ENCODE data around the gene RAC2. TPM values are rescaled to one million over a fixed set of nuclear protein-coding genes. Genes with fewer than 3 reads are reported as not detected.

The RAC2 gene
- polyA plus RNA-seq (ENCODE audit: insufficient read length in 12 of 12) = 10 to 100 TPM in 2 of 12 donors, 1 to 10 TPM in 9, not detected in 1; 3.3 to 32.8 (median 5.5) TPM
- long read RNA-seq, donor 1, transcript RAC2-201 (7 exons, 1,482 nt) = major isoform, 8 of 8 reads
- long read RNA-seq, donor 1, partial matches to known transcripts = 0 of 8 reads
- long read RNA-seq, donor 1, other reads (novel, unspliced or antisense) = 0 of 8 reads
- long read RNA-seq, donor 2, partial matches to known transcripts = 0 of 2 reads
- long read RNA-seq, donor 2, other reads (novel, unspliced or antisense) = 0 of 2 reads
- long read RNA-seq, donor 3, partial matches to known transcripts = 0 of 2 reads
- long read RNA-seq, donor 3, other reads (novel, unspliced or antisense) = 0 of 2 reads
- long read RNA-seq, donor 4, partial matches to known transcripts = 0 of 4 reads
- long read RNA-seq, donor 4, other reads (novel, unspliced or antisense) = 0 of 4 reads
- long read RNA-seq, donor 5, partial matches to known transcripts = 0 of 4 reads
- long read RNA-seq, donor 5, other reads (novel, unspliced or antisense) = 0 of 4 reads
- long read RNA-seq, donor 6, partial matches to known transcripts = 0 of 3 reads
- long read RNA-seq, donor 6, other reads (novel, unspliced or antisense) = 0 of 3 reads
- long read RNA-seq, donor 7 = 0 reads
- long read RNA-seq, donor 8, partial matches to known transcripts = 0 of 1 reads
- long read RNA-seq, donor 8, other reads (novel, unspliced or antisense) = 0 of 1 reads
- long read RNA-seq, donor 9, partial matches to known transcripts = 0 of 3 reads
- long read RNA-seq, donor 9, other reads (novel, unspliced or antisense) = 0 of 3 reads
- long read RNA-seq, donor 10, partial matches to known transcripts = 0 of 2 reads
- long read RNA-seq, donor 10, other reads (novel, unspliced or antisense) = 0 of 2 reads
- long read RNA-seq, donor 11 = 0 reads

- DNase-seq = no peak
These were observed at the start of gene RAC2 for GRCh38 chr22:37244114-37244921. Gene RAC2 (minus strand): TSS chr22:37244269. CDS start chr22:37244148, 121 bp downstream.

DNA sequence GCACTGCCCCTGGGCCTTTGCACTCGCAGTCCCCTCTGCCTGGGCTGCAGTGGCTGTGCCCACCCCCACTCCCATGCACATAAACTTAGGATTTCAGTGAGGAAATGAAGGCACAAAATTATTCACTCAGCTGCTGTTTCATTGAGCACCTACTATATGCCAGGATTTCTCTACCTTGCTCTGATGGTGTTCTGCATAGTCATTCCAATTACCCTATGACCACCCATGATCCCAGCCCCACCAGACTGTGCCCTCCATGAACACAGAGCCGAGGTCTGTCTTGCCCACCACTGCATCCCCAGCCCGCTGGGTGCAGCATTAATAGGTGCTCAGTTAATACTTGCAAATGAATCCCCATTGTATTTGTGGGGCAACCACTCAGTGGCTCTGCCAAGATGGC is 49.1 kb upstream of the RAC2 start:
- DNase-seq = no peak

DNA sequence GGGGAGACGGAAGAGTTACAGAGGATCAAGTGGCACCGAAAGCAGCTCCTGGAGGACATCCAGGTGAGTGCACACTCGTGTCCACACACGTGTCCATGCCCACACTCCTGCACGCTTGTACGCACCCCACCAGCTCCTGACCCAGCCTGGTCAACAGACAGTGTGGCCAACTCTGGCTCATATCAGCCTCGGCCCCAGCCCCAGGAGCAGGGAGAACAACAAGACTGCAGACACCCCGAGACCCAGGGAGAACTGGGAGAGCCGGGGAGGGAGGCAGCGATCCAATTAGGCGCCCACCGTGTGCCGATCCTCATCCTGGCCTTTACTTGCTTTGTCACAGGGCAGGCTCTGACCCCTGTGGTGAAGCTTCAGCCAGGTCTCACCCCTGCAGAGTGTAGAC is 48.6 kb upstream of the RAC2 start:
- DNase-seq = no peak

- no peak for DNase-seq
These were observed 47.7 kb upstream of the RAC2 start for GRCh38 chr22:37291559-37292298.

DNA sequence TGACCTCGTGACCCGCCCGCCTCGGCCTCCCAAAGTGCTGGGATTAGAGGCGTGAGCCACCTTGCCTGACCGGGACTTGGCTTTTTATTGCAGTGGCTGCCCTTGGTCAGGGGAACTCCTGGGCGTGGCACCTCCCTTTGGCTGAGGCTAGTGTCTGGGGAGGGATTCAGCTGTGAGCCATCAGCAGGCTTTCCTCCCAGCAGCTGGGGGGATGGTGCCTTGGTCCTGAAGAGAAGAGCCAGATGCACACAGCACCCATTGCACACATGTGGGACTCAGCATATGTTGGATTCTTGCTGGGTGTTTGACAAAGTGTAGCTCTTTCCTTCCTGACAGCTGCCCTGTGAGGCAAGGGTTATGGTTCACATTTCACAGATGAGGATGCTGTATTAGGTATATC is 46.7 kb upstream of the RAC2 start:
- DNase-seq = no peak

- no peak for DNase-seq
These were observed 45.2 kb upstream of the RAC2 start for GRCh38 chr22:37289156-37289735.

GRCh38 chr22:37288521-37288920 is 44.5 kb upstream of the RAC2 start:
- DNase-seq = no peak

GRCh38 chr22:37287550-37287951 is 43.5 kb upstream of the RAC2 start:
- no peak for DNase-seq

- DNase-seq = no peak
These were observed 41.9 kb upstream of the RAC2 start for GRCh38 chr22:37285937-37286336.

DNA sequence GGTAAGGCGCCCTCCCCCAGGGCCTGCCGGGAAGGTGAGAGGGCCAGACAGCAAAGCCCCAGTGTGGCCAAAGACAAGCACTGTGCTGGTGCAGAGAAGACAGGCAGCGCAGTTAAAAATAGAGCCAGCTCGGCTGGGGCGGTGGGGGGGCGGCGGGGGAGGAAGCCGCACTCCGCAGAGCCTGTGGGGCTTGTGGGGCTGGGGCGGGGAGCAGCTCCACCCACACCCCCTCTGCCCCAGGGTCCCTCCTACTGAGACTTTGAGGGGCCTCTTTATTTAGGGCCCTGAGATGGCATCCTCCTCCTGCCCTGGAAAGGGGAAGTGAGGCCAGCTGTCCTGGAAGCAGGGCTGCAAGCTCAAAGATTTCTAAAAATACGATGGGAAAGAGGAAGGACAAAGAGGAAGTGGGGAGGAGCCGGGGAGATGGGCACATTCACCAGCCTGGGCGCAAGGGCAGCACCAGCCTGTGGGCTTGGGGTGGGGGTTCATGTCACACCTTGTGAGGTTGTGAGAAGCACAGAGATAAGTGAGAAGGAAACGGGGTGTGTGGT is 40.8 kb upstream of the RAC2 start:
- DNase-seq = no peak

DNA sequence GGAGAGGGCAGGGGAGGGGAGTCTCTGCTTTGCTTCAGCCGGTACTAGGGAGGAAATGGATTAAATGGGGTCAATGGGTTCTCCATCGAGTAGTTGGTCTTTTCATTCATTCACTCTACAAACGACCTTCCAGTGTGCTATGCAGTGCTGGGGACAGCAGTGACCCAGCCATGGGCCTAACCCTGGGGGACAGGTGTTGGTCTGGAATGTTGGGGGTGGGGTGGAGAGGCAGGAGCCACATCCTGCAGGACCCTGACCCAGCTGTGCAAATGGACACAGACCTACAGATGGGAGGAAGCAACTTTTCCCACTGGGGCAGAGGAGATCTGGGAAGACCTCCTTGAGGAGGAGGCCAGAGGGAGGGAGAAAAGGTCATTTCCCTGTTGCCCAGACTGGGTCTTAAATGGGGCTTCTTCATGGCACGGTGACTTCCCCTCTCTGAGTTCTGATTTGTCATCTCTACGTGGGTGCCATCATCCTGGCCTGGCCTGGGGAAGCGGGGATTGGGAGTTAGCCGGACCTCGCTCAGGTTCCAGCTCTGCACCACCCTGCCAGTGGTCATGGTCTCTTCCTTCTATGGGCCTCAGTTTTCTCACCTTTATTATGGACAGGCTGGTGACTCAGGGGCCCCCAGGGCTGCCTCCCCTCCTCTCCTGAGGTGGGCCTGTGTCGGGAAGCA is 40.2 kb upstream of the RAC2 start:
- DNase-seq = no peak

- no peak for DNase-seq
These were observed 39.4 kb upstream of the RAC2 start for GRCh38 chr22:37283393-37283937.

GRCh38 chr22:37282385-37282677 is 38.3 kb upstream of the RAC2 start, which contains the start of gene CYTH4:
Gene CYTH4 (plus strand): TSS chr22:37282508. CDS start chr22:37282570, 62 bp downstream.
- DNase-seq = no peak

DNA sequence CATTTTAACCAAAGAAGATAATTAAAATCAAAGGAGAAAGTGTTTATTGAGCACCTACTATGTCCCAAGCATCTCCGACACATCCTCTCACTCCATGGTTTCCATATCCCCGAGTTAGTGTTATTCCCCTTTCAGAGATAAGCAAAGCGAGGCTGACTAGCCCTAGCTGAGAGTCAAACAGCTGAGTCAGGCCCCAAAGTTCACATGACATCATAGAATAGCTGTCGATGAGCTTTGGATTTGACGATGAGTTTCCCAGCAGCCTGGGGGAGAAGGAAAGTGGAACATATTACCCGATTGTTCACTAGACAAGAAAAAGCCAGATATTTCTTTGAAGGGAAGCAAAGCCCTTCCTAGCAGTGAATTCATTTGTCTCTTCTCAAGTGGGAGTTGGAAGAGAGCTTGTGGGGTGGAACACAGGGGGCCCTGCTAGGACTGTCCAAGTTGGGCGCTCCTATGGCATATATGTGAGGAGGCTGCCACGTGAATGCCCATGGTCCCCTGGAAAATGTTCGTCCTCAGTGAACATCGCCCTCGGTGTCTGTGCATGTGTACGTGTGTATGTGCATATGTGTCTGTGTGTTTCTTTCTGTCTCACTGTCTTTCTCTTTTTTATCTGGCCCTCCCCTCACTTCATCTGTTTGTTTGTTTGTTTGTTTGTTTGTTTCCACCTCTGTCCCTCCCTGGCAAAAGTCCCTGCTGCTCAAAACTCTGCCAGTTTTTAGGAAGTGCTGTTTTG is 37.7 kb upstream of the RAC2 start:
- DNase-seq = no peak

- DNase-seq = no peak
These were observed 37.1 kb upstream of the RAC2 start for GRCh38 chr22:37281195-37281594.

- DNase-seq = no peak
These were observed 36.6 kb upstream of the RAC2 start for GRCh38 chr22:37280718-37281117.

DNA sequence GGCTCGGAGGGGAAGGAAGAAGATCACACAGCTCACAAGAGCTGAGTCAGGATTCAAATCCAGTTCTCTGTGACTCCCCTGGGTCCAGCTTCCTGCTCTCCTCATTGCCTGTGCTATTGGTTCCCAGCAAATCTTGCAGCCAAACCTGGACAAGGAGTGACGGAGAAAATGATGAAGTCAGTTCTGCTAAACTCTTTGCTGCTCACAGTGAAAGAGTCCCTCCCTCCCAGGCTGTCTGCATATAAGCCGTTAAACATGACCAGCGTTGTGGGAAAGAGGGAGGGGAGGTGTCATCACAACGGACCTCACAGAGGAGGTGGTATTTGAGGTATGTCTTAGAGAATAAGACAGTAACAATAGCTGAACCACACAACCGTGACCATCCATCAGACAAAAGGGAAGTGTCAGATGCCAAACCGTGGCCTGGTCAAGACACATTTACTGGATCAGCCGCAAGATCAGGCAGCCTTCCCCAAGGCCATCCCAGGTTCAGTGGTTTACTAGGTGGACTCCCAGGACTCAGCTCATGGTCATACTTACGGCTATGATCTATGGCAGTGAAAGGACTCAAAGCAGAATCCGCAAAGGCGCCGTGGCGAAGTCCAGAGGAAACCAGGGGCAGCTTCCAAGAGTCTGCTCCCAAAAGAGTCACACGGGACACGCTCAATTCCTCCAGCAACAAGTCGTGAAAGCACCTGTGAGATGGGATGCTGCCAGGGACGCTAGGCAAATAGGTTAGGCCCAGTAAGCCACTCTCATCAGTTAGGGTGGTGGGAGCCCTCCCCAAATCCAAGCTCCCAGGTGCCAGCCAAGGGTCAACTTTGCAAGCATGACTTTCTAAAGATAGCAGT is 35.5 kb upstream of the RAC2 start:
- DNase-seq = peak; percentile 44

DNA sequence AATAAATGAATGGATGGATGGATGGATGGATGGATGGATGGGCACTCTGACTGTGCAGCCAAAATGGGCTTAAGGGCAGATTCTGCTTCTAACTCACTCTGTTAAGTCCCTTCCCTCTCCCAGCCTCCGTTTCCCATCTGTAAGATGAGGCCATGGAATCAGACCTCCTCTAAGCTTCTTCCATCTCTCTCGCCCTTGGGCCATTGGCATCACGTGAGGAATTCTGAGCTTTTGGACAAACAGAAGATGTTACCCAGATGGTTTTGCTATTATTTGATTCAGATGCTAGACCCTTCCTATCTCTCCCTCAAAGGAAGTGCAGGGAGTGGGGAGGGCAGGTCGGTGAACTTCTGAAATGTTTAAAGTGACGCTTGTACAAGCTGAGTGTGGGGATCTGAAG is 34.2 kb upstream of the RAC2 start:
- DNase-seq = no peak
